Activated B cell treated with CpG ODN at 0.5 μM for 24 hours (primary cell): ENCODE results near the gene RAPGEF4. TPM values are rescaled to one million over a fixed set of nuclear protein-coding genes. Genes with fewer than 3 reads are reported as not detected.

ENCODE experiments used
- ATAC-seq: fragments of 200-7000 bp; cut with Tn5 transposase; one replicate; pipeline ENCODE4 v1.10.0; 2021; ENCODE audit warnings: low read depth, mild to moderate bottlenecking, moderate library complexity
- CTCF ChIA-PET: fragments of 350-600 bp; sonication (Branson Sonifier 250); formaldehyde crosslinking; loops from one replicate; lab custom pipeline; 2021; ENCODE audit warnings: antibody characterized with exemption; lab: Charles Lee
- POLR2A ChIA-PET: fragments of 350-600 bp; sonication (Branson Sonifier 250); formaldehyde crosslinking; loops from one replicate; lab custom pipeline; 2021; ENCODE audit warnings: antibody characterized with exemption; lab: Charles Lee
- DNase-seq: peaks from one replicate; pipeline ENCODE4 v3.0.0; 2022
- H3K27ac Mint-ChIP-seq: one replicate; pipeline ENCODE4 v1.8.0; 2020; ENCODE audit warnings: mixed read lengths
- H3K27me3 Mint-ChIP-seq: one replicate; pipeline ENCODE4 v1.8.0; 2021; ENCODE audit warnings: mixed read lengths
- H3K36me3 Mint-ChIP-seq: one replicate; pipeline ENCODE4 v1.8.0; 2021; ENCODE audit warnings: low read depth, mixed read lengths
- H3K4me1 Mint-ChIP-seq: one replicate; pipeline ENCODE4 v1.8.0; 2021; ENCODE audit warnings: mixed read lengths
- H3K4me3 Mint-ChIP-seq: one replicate; pipeline ENCODE4 v1.8.0; 2020; ENCODE audit warnings: mild to moderate bottlenecking, mixed read lengths
- H3K9me3 Mint-ChIP-seq: one replicate; pipeline ENCODE4 v1.8.0; 2020; ENCODE audit warnings: mixed read lengths
- CTCF ChIP-seq: fragments of 200-600 bp; IDR thresholded peaks from one replicate; pipeline ENCODE4 v1.8.0; 2022; ENCODE audit warnings: antibody characterized with exemption, mild to moderate bottlenecking
- intact Hi-C: fragments of 100-400 bp; cut with micrococcal nuclease; formaldehyde crosslinking; loops from one replicate; pipeline ENCODE4 v1.15.1; 2024
- total RNA-seq: library from RNA; stranded (reverse); gene quantifications from 2 replicates; pipeline ENCODE4 v1.2.3, GENCODE V29; 2022

The RAPGEF4 gene
- total RNA-seq, 1 donor from 2014 or later = not detected

GRCh38 chr2:173095356-173095755 is 359.7 kb downstream of the RAPGEF4 start:
- intact Hi-C loops = no loop called here
- Mint-ChIP-seq H3K36me3 (no peaks in the 10 kb centered on the region), H3K4me1 (no peaks in the 10 kb centered on the region)

GRCh38 chr2:173099271-173099670 is 363.6 kb downstream of the RAPGEF4 start:
- CTCF ChIA-PET = no interaction called here
- ATAC-seq = no peak
- no peak for TF ChIP-seq CTCF

More at GRCh38 chr2:173095356-173095755, 359.7 kb downstream of the RAPGEF4 start:
- Mint-ChIP-seq H3K4me3 (no peak overlapping the region), H3K27me3 (no peaks in the 10 kb centered on the region), H3K27ac (no peak overlapping the region), H3K9me3 (no peaks in the 10 kb centered on the region)
- ChIA-PET POLR2A (no interaction called here), CTCF (no interaction called here)
- no peak for DNase-seq
- no peak for TF ChIP-seq CTCF
- ATAC-seq = no peak

GRCh38 chr2:173099804-173100203 is 364.2 kb downstream of the RAPGEF4 start:
- Mint-ChIP-seq H3K4me3 (no peak overlapping the region), H3K9me3 (no peaks in the 10 kb centered on the region), H3K36me3 (no peaks in the 10 kb centered on the region), H3K4me1 (no peaks in the 10 kb centered on the region), H3K27ac (no peak overlapping the region), H3K27me3 (no peaks in the 10 kb centered on the region)
- no peak for TF ChIP-seq CTCF
- intact Hi-C loops = no loop called here
- ChIA-PET POLR2A (no interaction called here), CTCF (no interaction called here)
- DNase-seq (no peak), ATAC-seq (no peak)

More at GRCh38 chr2:173099271-173099670, 363.6 kb downstream of the RAPGEF4 start:
- no peak for DNase-seq
- Mint-ChIP-seq H3K4me3 (no peak overlapping the region), H3K27me3 (no peaks in the 10 kb centered on the region), H3K36me3 (no peaks in the 10 kb centered on the region), H3K27ac (no peak overlapping the region), H3K4me1 (no peaks in the 10 kb centered on the region), H3K9me3 (no peaks in the 10 kb centered on the region)
- POLR2A ChIA-PET = no interaction called here
- intact Hi-C loops = no loop called here

GRCh38 chr2:173101687-173102086 is 366.0 kb downstream of the RAPGEF4 start:
- ATAC-seq (no peak), DNase-seq (no peak)
- Mint-ChIP-seq H3K27ac (no peak overlapping the region), H3K36me3 (no peaks in the 10 kb centered on the region), H3K4me3 (no peak overlapping the region), H3K9me3 (no peaks in the 10 kb centered on the region), H3K4me1 (no peaks in the 10 kb centered on the region), H3K27me3 (no peaks in the 10 kb centered on the region)
- ChIA-PET CTCF (no interaction called here), POLR2A (no interaction called here)
- no peak for TF ChIP-seq CTCF
- intact Hi-C loops = no loop called here

Other genes starting within 250 kb of the RAPGEF4 start
- 14.8 and 16.3 TPM in 2 replicates for gene PDK1, start 179.8 kb upstream of the RAPGEF4 start, total RNA-seq